Cardiac fibroblast (primary cell): ENCODE data around the gene UNC50.

Source experiments
- DNase-seq, 2 donors: peaks; one replicate each; pipeline versions ENCODE4 v3.0.0 to v3.0.0-alpha.2; 2010; ENCODE audit warnings: low read depth in 2 of 2
- H3K4me3 ChIP-seq, 2 donors: replicated peaks in 1 of 2; 1 replicate in 1 of 2; 2 replicates in 1 of 2; pipeline ENCODE4 v1.5.1; 2011; ENCODE audit warnings: low read depth in 2 of 2, low read length in 2 of 2, mild to moderate bottlenecking in 2 of 2, moderate library complexity in 1 of 2
- CTCF ChIP-seq: IDR thresholded peaks from one replicate; pipeline ENCODE4 v1.5.1; 2011; ENCODE audit warnings: low read depth, mild to moderate bottlenecking, low read length, inconsistent platforms

UNC50 gene

GRCh38 chr2:98607741-98608115 is 661 bp upstream of the UNC50 start:
- TF ChIP-seq CTCF = no peak
- peak; percentile 17 to 36 for DNase-seq
- H3K4me3 ChIP-seq = peak overlapping the region; percentile 85 to 88

GRCh38 chr2:98608962-98609604 is 694 bp downstream of the UNC50 start:
- H3K4me3 ChIP-seq = peak overlapping the region; percentile 85 to 88
- TF ChIP-seq CTCF = no peak
- peak; percentile 55 to 60 for DNase-seq

GRCh38 chr2:98614024-98614739 is 5.8 kb downstream of the UNC50 start:
- TF ChIP-seq CTCF = no peak
- no peak for DNase-seq
- H3K4me3 ChIP-seq = no peak overlapping the region

GRCh38 chr2:98615481-98615880 is 7.1 kb downstream of the UNC50 start:
- TF ChIP-seq CTCF = peak; percentile 16
- no peak for DNase-seq
- no peak overlapping the region for H3K4me3 ChIP-seq

- DNase-seq = no peak
- TF ChIP-seq CTCF = no peak
These were observed 8.8 kb downstream of the UNC50 start for GRCh38 chr2:98617149-98617548.

GRCh38 chr2:98623657-98624056 is 15.3 kb downstream of the UNC50 start:
- TF ChIP-seq CTCF = no peak
- H3K4me3 ChIP-seq = no peak overlapping the region
- DNase-seq = peak; percentile 67 to 70

More at GRCh38 chr2:98617149-98617548, 8.8 kb downstream of the UNC50 start:
- H3K4me3 ChIP-seq = no peak overlapping the region
